SU-DHL-6 (cell line): ENCODE measurements around the gene TEAD1.

Source experiments
- H2AFZ ChIP-seq: fragments of 200-600 bp; sonication (generic); 2 replicates; pipeline ENCODE4 v1.6.1; 2014; ENCODE audit warnings: low read depth, mild to moderate bottlenecking, moderate library complexity, mixed read lengths, antibody characterized with exemption, low read length; ENCODE audit not compliant: severe bottlenecking
- H3F3A ChIP-seq: fragments of 200-600 bp; shearing (Covaris generic); 2 replicates; pipeline ENCODE4 v1.6.0; 2016; ENCODE audit warnings: antibody characterized with exemption, mild to moderate bottlenecking; ENCODE audit not compliant: insufficient read depth
- H3K27ac ChIP-seq: fragments of 200-600 bp; sonication (generic); 2 replicates; pipeline ENCODE4 v1.5.1; 2016; ENCODE audit warnings: low read depth, mild to moderate bottlenecking, low read length, moderate library complexity, mixed read lengths
- H3K27me3 ChIP-seq: fragments of 200-600 bp; sonication (generic), shearing (Covaris generic); 2 replicates; pipeline ENCODE4 v1.6.0; 2014; ENCODE audit warnings: mild to moderate bottlenecking, low read length
- H3K36me3 ChIP-seq: fragments of 200-600 bp; sonication (generic); 2 replicates; pipeline ENCODE4 v1.6.1; 2014; ENCODE audit warnings: mild to moderate bottlenecking, low read length, mixed read lengths
- H3K4me2 ChIP-seq: fragments of 300-600, 200-600 bp; shearing (Covaris generic), sonication (generic); 2 replicates; pipeline ENCODE4 v1.6.0; 2014; ENCODE audit warnings: low read length, low read depth, mild to moderate bottlenecking; ENCODE audit not compliant: poor library complexity, severe bottlenecking
- H3K4me3 ChIP-seq: fragments of 200-600 bp; sonication (generic); 2 replicates; pipeline ENCODE4 v1.5.1; 2014; ENCODE audit warnings: antibody characterized with exemption, low read length, mild to moderate bottlenecking, mixed read lengths; ENCODE audit not compliant: insufficient read depth, poor library complexity, severe bottlenecking
- H3K79me2 ChIP-seq: fragments of 200-600 bp; sonication (generic); 2 replicates; pipeline ENCODE4 v1.6.1; 2014; ENCODE audit warnings: mild to moderate bottlenecking, low read length, moderate library complexity; ENCODE audit not compliant: insufficient read depth
- H3K9ac ChIP-seq: fragments of 200-600 bp; sonication (generic); 2 replicates; pipeline ENCODE4 v1.7.0; 2014; ENCODE audit warnings: mild to moderate bottlenecking, low read length
- H3K9me2 ChIP-seq: fragments of 200-600 bp; sonication (generic); replicated peaks from 2 replicates; pipeline ENCODE4 v1.6.1; 2014; ENCODE audit warnings: low read length; ENCODE audit not compliant: insufficient read depth
- H3K9me3 ChIP-seq: fragments of 200-600 bp; sonication (generic); 2 replicates; pipeline ENCODE4 v1.6.1; 2014; ENCODE audit warnings: low read length, mixed read lengths; ENCODE audit not compliant: insufficient read depth
- H4K20me1 ChIP-seq: fragments of 200-600 bp; sonication (generic); 2 replicates; pipeline ENCODE4 v1.6.1; 2014; ENCODE audit warnings: low read depth, mild to moderate bottlenecking, antibody characterized with exemption, low read length, moderate library complexity, mixed read lengths
- CTCF ChIP-seq: fragments of 200-600 bp; sonication (generic); IDR thresholded peaks from one replicate; pipeline ENCODE4 v1.5.1; 2017; ENCODE audit warnings: antibody characterized with exemption, mild to moderate bottlenecking, low read length, moderate library complexity; ENCODE audit not compliant: insufficient read depth, poor library complexity, severe bottlenecking
- EZH2phosphoT487 ChIP-seq: fragments of 200-600 bp; sonication (generic), shearing (Covaris generic); conservative IDR thresholded peaks from 2 replicates; pipeline ENCODE4 v1.6.1; 2018; ENCODE audit warnings: mild to moderate bottlenecking, antibody characterized with exemption, low read length, moderate library complexity, mixed read lengths

Gene TEAD1

GRCh38 chr11:12809864-12810567 is 135.8 kb downstream of the TEAD1 start:
- no peaks in the 10 kb centered on the region for H3K79me2 ChIP-seq

GRCh38 chr11:12810568-12810894 is 136.3 kb downstream of the TEAD1 start:
- Histone ChIP-seq H3K79me2 (no peaks in the 10 kb centered on the region), H3K36me3 (no peaks in the 10 kb centered on the region), H3K27ac (no peak overlapping the region), H3K9me2 (no peaks in the 10 kb centered on the region), H3K4me2 (no peak overlapping the region), H3K9me3 (no peaks in the 10 kb centered on the region), H3K9ac (no peak overlapping the region), H3K4me3 (no peak overlapping the region), H3F3A (no peaks in the 10 kb centered on the region), H3K27me3 (no peaks in the 10 kb centered on the region), H2AFZ (no peak overlapping the region), H4K20me1 (no peaks in the 10 kb centered on the region)
- TF ChIP-seq EZH2phosphoT487 (no peak), CTCF (no peak)

More at GRCh38 chr11:12809864-12810567, 135.8 kb downstream of the TEAD1 start:
- Histone ChIP-seq H3K36me3 (no peaks in the 10 kb centered on the region), H3K27ac (no peak overlapping the region), H3K9ac (no peak overlapping the region), H4K20me1 (no peaks in the 10 kb centered on the region), H3K4me3 (no peak overlapping the region), H2AFZ (no peak overlapping the region), H3F3A (no peaks in the 10 kb centered on the region), H3K9me3 (no peaks in the 10 kb centered on the region), H3K9me2 (no peaks in the 10 kb centered on the region), H3K4me2 (no peak overlapping the region), H3K27me3 (no peaks in the 10 kb centered on the region)
- TF ChIP-seq EZH2phosphoT487, result no peak
- TF ChIP-seq CTCF, result no peak

GRCh38 chr11:12811861-12812260 is 137.6 kb downstream of the TEAD1 start:
- no peak overlapping the region for H3K4me2 ChIP-seq
- TF ChIP-seq CTCF (no peak), EZH2phosphoT487 (no peak)
- no peaks in the 10 kb centered on the region for H3K27me3 ChIP-seq

More at GRCh38 chr11:12811861-12812260, 137.6 kb downstream of the TEAD1 start:
- Histone ChIP-seq H4K20me1 (no peaks in the 10 kb centered on the region), H3F3A (no peaks in the 10 kb centered on the region), H3K4me3 (no peak overlapping the region), H3K9me2 (no peaks in the 10 kb centered on the region), H3K9ac (no peak overlapping the region), H3K27ac (no peak overlapping the region), H2AFZ (no peak overlapping the region), H3K79me2 (no peaks in the 10 kb centered on the region), H3K9me3 (no peaks in the 10 kb centered on the region), H3K36me3 (no peaks in the 10 kb centered on the region)
